Measurements from ENCODE around the gene LIPG. TPM values are rescaled to one million over a fixed set of nuclear protein-coding genes. Genes with fewer than 3 reads are reported as not detected.

The LIPG gene
- total RNA-seq, 1 experiment from 2014 or later = 8.4 TPM

- no TSS peak for BruUV-seq (replicated peaks)
- Histone ChIP-seq H3K4me1 (ENCODE audit: insufficient read depth, low read length, poor library complexity, severe bottlenecking) (no peaks in the 10 kb centered on the region), H3K27me3 (replicated peaks; ENCODE audit: insufficient read depth, low read depth, low read length, poor library complexity) (peaks cover 5% of the 10 kb centered on the region), H3K36me3 (ENCODE audit: insufficient read depth, low read length, poor library complexity, severe bottlenecking) (no peaks in the 10 kb centered on the region), H3K9me3 (ENCODE audit: low read depth, low read length, poor library complexity, severe bottlenecking) (no peaks in the 10 kb centered on the region), H3K27ac (ENCODE audit: low read depth, low read length, poor library complexity, severe bottlenecking) (no peak overlapping the region), H3K4me3 (ENCODE audit: low read depth, low read length, poor library complexity, severe bottlenecking) (no peak overlapping the region)
- CTCF ChIA-PET = no interaction called here
- TF ChIP-seq, protein P1, sequence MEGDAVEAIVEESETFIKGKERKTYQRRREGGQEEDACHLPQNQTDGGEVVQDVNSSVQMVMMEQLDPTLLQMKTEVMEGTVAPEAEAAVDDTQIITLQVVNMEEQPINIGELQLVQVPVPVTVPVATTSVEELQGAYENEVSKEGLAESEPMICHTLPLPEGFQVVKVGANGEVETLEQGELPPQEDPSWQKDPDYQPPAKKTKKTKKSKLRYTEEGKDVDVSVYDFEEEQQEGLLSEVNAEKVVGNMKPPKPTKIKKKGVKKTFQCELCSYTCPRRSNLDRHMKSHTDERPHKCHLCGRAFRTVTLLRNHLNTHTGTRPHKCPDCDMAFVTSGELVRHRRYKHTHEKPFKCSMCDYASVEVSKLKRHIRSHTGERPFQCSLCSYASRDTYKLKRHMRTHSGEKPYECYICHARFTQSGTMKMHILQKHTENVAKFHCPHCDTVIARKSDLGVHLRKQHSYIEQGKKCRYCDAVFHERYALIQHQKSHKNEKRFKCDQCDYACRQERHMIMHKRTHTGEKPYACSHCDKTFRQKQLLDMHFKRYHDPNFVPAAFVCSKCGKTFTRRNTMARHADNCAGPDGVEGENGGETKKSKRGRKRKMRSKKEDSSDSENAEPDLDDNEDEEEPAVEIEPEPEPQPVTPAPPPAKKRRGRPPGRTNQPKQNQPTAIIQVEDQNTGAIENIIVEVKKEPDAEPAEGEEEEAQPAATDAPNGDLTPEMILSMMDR (conservative IDR thresholded peaks at IDR 0.05; ENCODE audit: low read depth, low read length) = no peak
- no peak for TF ChIP-seq EZH2 (IDR thresholded peaks at IDR 0.05; ENCODE audit: borderline replicate concordance, low read depth, low read length, poor library complexity, severe bottlenecking)
- intact Hi-C loops (cut with micrococcal nuclease; ENCODE audit: unreplicated experiment) = no loop called here
- POLR2A ChIA-PET (ENCODE audit: low non-redundant PET) = no interaction called here
- no peak for DNase-seq (ENCODE audit: low spot score)
Measured at GRCh38 chr18:49625021-49625691, 63.3 kb downstream of the LIPG start.

DNA sequence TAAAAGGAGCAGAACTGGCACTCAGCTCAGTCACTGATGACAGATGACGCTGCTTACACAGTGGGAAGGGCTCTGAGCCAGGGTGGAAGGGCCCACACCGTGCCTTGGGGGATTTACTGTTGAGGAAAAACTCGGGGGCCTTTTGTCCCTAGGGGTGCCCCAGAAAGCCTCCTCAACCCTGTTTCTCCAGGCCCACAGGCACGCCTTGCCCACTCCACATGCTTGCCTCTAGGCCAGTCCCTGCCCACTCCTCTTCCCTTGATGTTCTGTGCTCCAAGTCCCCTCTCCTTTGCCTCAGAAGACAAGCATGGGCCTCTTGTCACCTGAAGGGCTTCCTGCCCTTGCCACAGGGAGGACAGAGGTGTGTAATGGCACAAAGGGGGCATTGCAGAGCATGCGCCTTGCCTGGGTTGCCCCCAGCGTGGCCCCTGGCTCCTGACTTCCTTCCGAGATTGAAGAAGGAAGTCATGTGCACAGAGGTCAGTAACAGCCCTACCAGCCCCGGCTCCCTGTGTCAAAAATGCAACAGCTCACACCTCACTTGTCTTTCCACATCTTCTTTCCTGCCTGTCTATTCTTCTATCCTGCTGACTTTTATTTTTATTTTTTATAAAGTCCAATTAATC lies 65.1 kb downstream of the LIPG start:
- H3K27ac ChIP-seq (ENCODE audit: low read depth, low read length, poor library complexity, severe bottlenecking) = no peak overlapping the region
- TF ChIP-seq EZH2 (IDR thresholded peaks at IDR 0.05; ENCODE audit: borderline replicate concordance, low read depth, low read length, poor library complexity, severe bottlenecking) = no peak
- TF ChIP-seq, protein P1 (conservative IDR thresholded peaks at IDR 0.05; ENCODE audit: low read depth, low read length) = no peak
- no TSS peak for BruUV-seq (replicated peaks)
- ChIA-PET POLR2A (ENCODE audit: low non-redundant PET) (no interaction called here), CTCF (no interaction called here)
- DNase-seq (ENCODE audit: low spot score) = no peak
- no peaks in the 10 kb centered on the region for H3K27me3 ChIP-seq (replicated peaks; ENCODE audit: insufficient read depth, low read depth, low read length, poor library complexity)
- intact Hi-C loops (cut with micrococcal nuclease; ENCODE audit: unreplicated experiment) = no loop called here
- H3K36me3 ChIP-seq (ENCODE audit: insufficient read depth, low read length, poor library complexity, severe bottlenecking) = no peaks in the 10 kb centered on the region
- H3K4me1 ChIP-seq (ENCODE audit: insufficient read depth, low read length, poor library complexity, severe bottlenecking) = no peaks in the 10 kb centered on the region
- no peaks in the 10 kb centered on the region for H3K9me3 ChIP-seq (ENCODE audit: low read depth, low read length, poor library complexity, severe bottlenecking)
- H3K4me3 ChIP-seq (ENCODE audit: low read depth, low read length, poor library complexity, severe bottlenecking) = no peak overlapping the region

DNA sequence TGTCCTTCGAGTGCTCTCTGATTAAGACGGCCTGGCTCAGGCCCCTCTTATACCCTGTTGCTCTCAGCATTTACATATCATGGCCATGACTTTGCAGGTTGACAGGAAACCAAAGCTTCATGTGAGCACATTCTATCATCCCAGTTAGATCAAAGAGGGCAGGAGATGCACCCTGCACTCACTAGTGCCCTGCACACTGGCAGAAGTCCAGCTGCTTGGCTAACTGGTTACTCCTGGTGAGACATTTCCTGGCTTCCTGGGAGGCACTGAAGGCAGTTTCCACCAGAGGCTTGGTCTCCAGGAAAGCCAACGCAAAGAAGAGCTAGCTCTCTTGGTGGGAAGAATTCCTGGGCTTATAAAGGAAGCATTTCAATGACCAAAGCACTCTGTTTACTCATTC lies 66.3 kb downstream of the LIPG start:
- DNase-seq (ENCODE audit: low spot score) = peak; percentile 52
- no peaks in the 10 kb centered on the region for H3K36me3 ChIP-seq (ENCODE audit: insufficient read depth, low read length, poor library complexity, severe bottlenecking)
- H3K27me3 ChIP-seq (replicated peaks; ENCODE audit: insufficient read depth, low read depth, low read length, poor library complexity) = no peaks in the 10 kb centered on the region
- intact Hi-C loops (cut with micrococcal nuclease; ENCODE audit: unreplicated experiment) = no loop called here
- no peak overlapping the region for H3K4me3 ChIP-seq (ENCODE audit: low read depth, low read length, poor library complexity, severe bottlenecking)
- POLR2A ChIA-PET (ENCODE audit: low non-redundant PET) = no interaction called here
- no peak overlapping the region for H3K27ac ChIP-seq (ENCODE audit: low read depth, low read length, poor library complexity, severe bottlenecking)
- TF ChIP-seq EZH2 (IDR thresholded peaks at IDR 0.05; ENCODE audit: borderline replicate concordance, low read depth, low read length, poor library complexity, severe bottlenecking) = no peak
- TF ChIP-seq, protein P1 (conservative IDR thresholded peaks at IDR 0.05; ENCODE audit: low read depth, low read length) = no peak
- BruUV-seq (replicated peaks) = no TSS peak
- CTCF ChIA-PET = no interaction called here
- H3K4me1 ChIP-seq (ENCODE audit: insufficient read depth, low read length, poor library complexity, severe bottlenecking) = no peaks in the 10 kb centered on the region
- no peaks in the 10 kb centered on the region for H3K9me3 ChIP-seq (ENCODE audit: low read depth, low read length, poor library complexity, severe bottlenecking)
